Panc1 (cell line): ENCODE measurements around the gene PKD1. TPM values are rescaled to one million over a fixed set of nuclear protein-coding genes. Genes with fewer than 3 reads are reported as not detected.

Source experiments
- ATAC-seq: fragments of 200-7000 bp; cut with Tn5 transposase; 2 replicates; pipeline ENCODE4 v1.9.1; 2020; ENCODE audit warnings: mild to moderate bottlenecking, moderate library complexity
- BruUV-seq: library from RNA; stranded (reverse); fragments of 400-500 nt; replicated peaks from 2 replicates; lab custom pipeline; 2021; lab: Mats Ljungman, UMichigan
- CTCF ChIA-PET: fragments of 300-600 bp; sonication (Branson Sonifier 250); formaldehyde crosslinking; loops from one replicate; lab custom pipeline; 2022; ENCODE audit warnings: antibody characterized with exemption; lab: Charles Lee
- POLR2A ChIA-PET: fragments of 300-600 bp; sonication (Branson Sonifier 250); formaldehyde crosslinking; loops from one replicate; lab custom pipeline; 2022; ENCODE audit warnings: antibody characterized with exemption; lab: Charles Lee
- DNase-seq: peaks from one replicate; pipeline ENCODE4 v3.0.0-alpha.2; 2010; ENCODE audit warnings: low read depth, low spot score
- H3K27ac ChIP-seq: 2 replicates; pipeline ENCODE4 v1.5.1; 2011; ENCODE audit warnings: mild to moderate bottlenecking, low read length, inconsistent platforms
- H3K27me3 ChIP-seq: fragments of 200-500 bp; sonication (Bioruptor generic); 2 replicates; pipeline ENCODE4 v1.6.0; 2014; ENCODE audit warnings: low read length, inconsistent platforms; ENCODE audit not compliant: control insufficient read depth, insufficient read depth
- H3K36me3 ChIP-seq: fragments of 200-500 bp; sonication (Bioruptor generic); 2 replicates; pipeline ENCODE4 v1.5.1; 2014; ENCODE audit warnings: inconsistent platforms, mild to moderate bottlenecking, low read length, moderate library complexity; ENCODE audit not compliant: control insufficient read depth, insufficient read depth
- H3K4me1 ChIP-seq: 2 replicates; pipeline ENCODE4 v1.5.1; 2011; ENCODE audit warnings: inconsistent platforms, mild to moderate bottlenecking, low read length, moderate library complexity; ENCODE audit not compliant: control insufficient read depth, insufficient read depth
- H3K4me3 ChIP-seq, 2 experiments: 2 replicates each; pipeline ENCODE4 v1.5.1; 2011 to 2012; ENCODE audit warnings: low read depth in 2 of 2, low read length in 2 of 2, mild to moderate bottlenecking in 2 of 2, inconsistent platforms in 1 of 2, moderate library complexity in 1 of 2
- H3K9me3 ChIP-seq: fragments of 200-500 bp; sonication (Bioruptor generic); 2 replicates; pipeline ENCODE4 v1.5.1; 2014; ENCODE audit warnings: low read depth, mild to moderate bottlenecking, inconsistent platforms, low read length, moderate library complexity; ENCODE audit not compliant: control insufficient read depth, insufficient read depth
- CTCF ChIP-seq: fragments of 450-650 bp; IDR thresholded peaks from 2 replicates; pipeline ENCODE4 v1.5.1; 2017; ENCODE audit warnings: mild to moderate bottlenecking
- POLR2AphosphoS5 ChIP-seq: IDR thresholded peaks from 2 replicates; pipeline ENCODE4 v1.6.1; 2012; ENCODE audit warnings: mild to moderate bottlenecking, low read depth, low read length, moderate library complexity
- REST ChIP-seq, 2 experiments: IDR thresholded peaks; 2 replicates each; pipeline ENCODE4 v1.6.1; 2011 to 2012; ENCODE audit warnings: low read depth in 2 of 2, control low read depth in 1 of 2, low read length in 1 of 2, mild to moderate bottlenecking in 1 of 2, moderate library complexity in 1 of 2; ENCODE audit not compliant: insufficient read depth in 1 of 2
- SIN3A ChIP-seq: IDR thresholded peaks from 2 replicates; pipeline ENCODE4 v1.6.1; 2012; ENCODE audit warnings: low read depth, mild to moderate bottlenecking, low read length, moderate library complexity, borderline replicate concordance; ENCODE audit not compliant: insufficient read depth
- TCF7L2 ChIP-seq: IDR thresholded peaks from 2 replicates; pipeline ENCODE4 v1.6.1; 2011; ENCODE audit warnings: mild to moderate bottlenecking, low read depth, low read length, inconsistent platforms
- in situ Hi-C: cut with HindIII; loops from 2 replicates; pipeline ENCODE4 v1.10.0; 2016; ENCODE audit warnings: low sequenced_read_pairs, low pct_unique_long_range_greater_than_20kb
- intact Hi-C: fragments of 100-400 bp; cut with micrococcal nuclease; formaldehyde crosslinking; loops from one replicate; pipeline ENCODE4 v1.10.0; 2022; ENCODE audit not compliant: unreplicated experiment
- total RNA-seq: library from RNA; stranded (reverse); gene quantifications from one replicate; pipeline ENCODE4 v1.2.1, GENCODE V29; 2021; ENCODE audit not compliant: unreplicated experiment

PKD1 gene
- total RNA-seq, 1 experiment from 2014 or later, result 279 TPM

GRCh38 chr16:2159175-2159838, 23.6 kb upstream of the PKD1 start:
- in situ Hi-C loops, result no loop called here
- TF ChIP-seq CTCF, result no peak
- no peak for TF ChIP-seq POLR2AphosphoS5
- no peak for TF ChIP-seq SIN3A
- TF ChIP-seq REST (IDR thresholded peaks at IDR 0.05; ENCODE audit: insufficient read depth in 1 of 2, low read depth in 2 of 2, low read length in 1 of 2), result no peak
- Histone ChIP-seq H3K27ac (peak overlapping the region; percentile 87), H3K36me3 (peaks cover 8% of the 10 kb centered on the region; the same call in 1 of the 2 replicates), H3K4me1 (peaks cover 34% of the 10 kb centered on the region), H3K4me3 (peak overlapping the region; percentile 33 to 99), H3K27me3 (no peaks in the 10 kb centered on the region), H3K9me3 (no peaks in the 10 kb centered on the region)
- ATAC-seq, result peak; percentile 19
- DNase-seq, result no peak
- intact Hi-C loops, result no loop called here
- ChIA-PET POLR2A (no interaction called here), CTCF (no interaction called here)
- BruUV-seq, result no TSS peak

- ChIA-PET CTCF (no interaction called here), POLR2A (no interaction called here)
- peaks cover 34% of the 10 kb centered on the region for H3K4me1 ChIP-seq
- no peaks in the 10 kb centered on the region for H3K27me3 ChIP-seq
- TF ChIP-seq TCF7L2 (no peak), POLR2AphosphoS5 (no peak), SIN3A (no peak), CTCF (no peak), REST (IDR thresholded peaks at IDR 0.05; ENCODE audit: insufficient read depth in 1 of 2, low read depth in 2 of 2, low read length in 1 of 2) (no peak)
- no TSS peak for BruUV-seq
- intact Hi-C loops (no loop called here), in situ Hi-C loops (no loop called here)
- peaks cover 15% of the 10 kb centered on the region; the same call in 1 of the 2 replicates for H3K36me3 ChIP-seq
- DNase-seq (no peak), ATAC-seq (no peak)
- peak overlapping the region; percentile 87 for H3K27ac ChIP-seq
- H3K9me3 ChIP-seq, result no peaks in the 10 kb centered on the region
- H3K4me3 ChIP-seq, result peak overlapping the region; percentile 98 to 99
Observed at GRCh38 chr16:2158262-2158638, 22.6 kb upstream of the PKD1 start.
